ENCODE data around the gene SEMA6B. TPM values are rescaled to one million over a fixed set of nuclear protein-coding genes. Genes with fewer than 3 reads are reported as not detected.

Gene SEMA6B
- polyA plus RNA-seq, 1 donor from 2014 or later, result 21.6 TPM

DNA sequence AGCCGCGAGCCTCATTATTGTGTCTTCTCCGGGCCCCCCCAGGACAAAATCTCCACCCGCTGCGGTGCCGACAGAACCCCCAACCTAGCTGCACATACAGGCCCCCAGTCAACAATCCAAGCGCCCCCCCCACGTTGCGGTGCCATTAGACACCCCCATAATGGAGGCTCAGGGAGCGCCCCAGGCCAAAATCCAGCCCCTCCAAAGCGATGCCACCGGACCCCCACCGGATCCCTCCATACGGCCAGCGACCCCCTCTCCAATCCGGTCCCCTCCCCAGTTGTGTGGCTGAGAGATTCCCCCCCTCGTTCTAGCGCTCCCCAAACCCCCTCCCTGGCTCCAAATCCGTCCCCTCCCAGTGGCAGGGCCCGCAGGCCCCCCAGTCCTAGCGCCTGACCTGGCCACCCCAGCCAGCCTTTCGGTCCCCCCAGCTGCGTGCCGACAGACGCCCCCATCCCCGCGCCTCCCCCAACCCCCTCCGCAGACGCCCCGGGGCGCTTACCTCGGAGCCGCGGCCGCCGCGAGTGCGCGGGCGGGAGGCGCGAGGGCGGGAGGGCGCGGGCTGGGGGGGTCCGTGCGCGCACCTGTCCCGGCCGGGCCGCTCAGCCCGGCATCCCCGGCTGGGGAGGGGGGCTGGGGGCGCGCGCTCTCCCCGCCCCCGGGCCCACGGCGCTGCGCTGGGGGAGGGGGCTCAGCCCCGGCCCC is 21.6 kb upstream of the SEMA6B start:
- Histone ChIP-seq H4K20me1 (ENCODE audit: insufficient read depth) (peaks cover 16% of the 10 kb centered on the region), H3K9me2 (ENCODE audit: insufficient read depth, low read length) (no peaks in the 10 kb centered on the region), H3K27ac (ENCODE audit: low read length) (peak overlapping the region; percentile 55), H3F3A (ENCODE audit: insufficient read depth, low read length, poor library complexity, severe bottlenecking) (no peaks in the 10 kb centered on the region), H3K79me2 (replicated peaks; ENCODE audit: insufficient read depth, low read length) (peaks cover 11% of the 10 kb centered on the region), H3K4me3 (ENCODE audit: low read length) (peak overlapping the region; percentile 92), H3K9me3 (ENCODE audit: low read length) (no peaks in the 10 kb centered on the region), H3K9ac (ENCODE audit: low read length) (peak overlapping the region; percentile 95), H2AFZ (ENCODE audit: low read depth, low read length) (peak overlapping the region; percentile 56), H3K4me2 (ENCODE audit: low read length) (no peak overlapping the region), H3K36me3 (ENCODE audit: insufficient read depth, low read length) (no peaks in the 10 kb centered on the region), H3K27me3 (ENCODE audit: insufficient read depth, low read depth, low read length) (no peaks in the 10 kb centered on the region)
- TF ChIP-seq, protein P1, sequence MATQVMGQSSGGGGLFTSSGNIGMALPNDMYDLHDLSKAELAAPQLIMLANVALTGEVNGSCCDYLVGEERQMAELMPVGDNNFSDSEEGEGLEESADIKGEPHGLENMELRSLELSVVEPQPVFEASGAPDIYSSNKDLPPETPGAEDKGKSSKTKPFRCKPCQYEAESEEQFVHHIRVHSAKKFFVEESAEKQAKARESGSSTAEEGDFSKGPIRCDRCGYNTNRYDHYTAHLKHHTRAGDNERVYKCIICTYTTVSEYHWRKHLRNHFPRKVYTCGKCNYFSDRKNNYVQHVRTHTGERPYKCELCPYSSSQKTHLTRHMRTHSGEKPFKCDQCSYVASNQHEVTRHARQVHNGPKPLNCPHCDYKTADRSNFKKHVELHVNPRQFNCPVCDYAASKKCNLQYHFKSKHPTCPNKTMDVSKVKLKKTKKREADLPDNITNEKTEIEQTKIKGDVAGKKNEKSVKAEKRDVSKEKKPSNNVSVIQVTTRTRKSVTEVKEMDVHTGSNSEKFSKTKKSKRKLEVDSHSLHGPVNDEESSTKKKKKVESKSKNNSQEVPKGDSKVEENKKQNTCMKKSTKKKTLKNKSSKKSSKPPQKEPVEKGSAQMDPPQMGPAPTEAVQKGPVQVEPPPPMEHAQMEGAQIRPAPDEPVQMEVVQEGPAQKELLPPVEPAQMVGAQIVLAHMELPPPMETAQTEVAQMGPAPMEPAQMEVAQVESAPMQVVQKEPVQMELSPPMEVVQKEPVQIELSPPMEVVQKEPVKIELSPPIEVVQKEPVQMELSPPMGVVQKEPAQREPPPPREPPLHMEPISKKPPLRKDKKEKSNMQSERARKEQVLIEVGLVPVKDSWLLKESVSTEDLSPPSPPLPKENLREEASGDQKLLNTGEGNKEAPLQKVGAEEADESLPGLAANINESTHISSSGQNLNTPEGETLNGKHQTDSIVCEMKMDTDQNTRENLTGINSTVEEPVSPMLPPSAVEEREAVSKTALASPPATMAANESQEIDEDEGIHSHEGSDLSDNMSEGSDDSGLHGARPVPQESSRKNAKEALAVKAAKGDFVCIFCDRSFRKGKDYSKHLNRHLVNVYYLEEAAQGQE (IDR thresholded peaks at IDR 0.05; ENCODE audit: borderline replicate concordance), result peak; percentile 13
- no peak for TF ChIP-seq SMC3 (conservative IDR thresholded peaks at IDR 0.05; ENCODE audit: poor library complexity)

DNA sequence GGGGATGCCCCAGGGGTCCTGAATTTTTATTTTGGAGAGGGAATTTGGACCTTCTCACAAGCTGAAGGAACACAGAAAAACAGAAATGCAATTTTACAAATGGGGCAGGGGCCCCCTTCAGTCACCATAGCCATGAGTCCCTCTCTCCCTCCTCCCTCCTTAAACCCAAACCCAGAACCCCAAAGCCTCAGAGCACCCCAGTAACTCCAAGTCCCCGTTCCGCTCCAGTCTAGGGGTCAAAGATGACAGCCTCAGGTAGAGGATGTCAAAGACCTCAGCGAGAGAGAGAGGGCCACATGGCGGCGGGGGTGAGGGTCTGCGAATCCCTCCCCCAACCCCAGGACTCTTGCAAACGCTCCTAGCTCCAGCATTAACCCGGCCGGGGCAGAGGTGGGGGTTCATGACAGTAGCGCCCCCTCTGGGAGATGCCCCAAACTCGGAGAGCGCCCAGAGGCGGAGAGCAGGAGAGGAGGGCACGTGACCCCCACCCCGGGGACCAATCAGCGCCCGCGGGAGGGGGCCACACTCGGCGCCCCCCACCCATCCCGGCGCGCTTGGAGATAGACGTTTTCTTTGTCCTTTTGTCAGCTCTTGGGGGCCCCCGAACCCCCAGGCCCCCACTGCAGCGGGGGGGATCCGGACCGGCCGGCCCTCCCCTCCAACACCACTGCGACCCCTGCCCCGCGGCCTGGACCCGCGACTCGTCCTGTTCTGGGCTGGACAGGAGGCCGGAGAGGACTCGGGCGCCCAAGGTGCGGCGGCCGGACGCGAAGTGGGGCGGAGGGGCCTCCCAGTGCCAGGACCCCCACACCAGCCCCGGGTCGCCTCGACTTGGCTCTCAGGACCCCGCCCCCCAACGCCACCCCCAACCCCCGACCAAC is 20.8 kb upstream of the SEMA6B start:
- TF ChIP-seq EZH2 (IDR thresholded peaks at IDR 0.05; ENCODE audit: borderline replicate concordance, insufficient read depth, low read length, poor library complexity, severe bottlenecking) (no peak), RAD21 (conservative IDR thresholded peaks at IDR 0.05) (peak; percentile 23), SMC3 (conservative IDR thresholded peaks at IDR 0.05; ENCODE audit: poor library complexity) (peak; percentile 25), EP300 (conservative IDR thresholded peaks at IDR 0.05; ENCODE audit: poor library complexity, severe bottlenecking) (peak; percentile 30), POLR2AphosphoS5 (IDR thresholded peaks at IDR 0.05) (peak; percentile 68), TAF1 (IDR thresholded peaks at IDR 0.05; ENCODE audit: low read depth) (peak; percentile 29)
- TF ChIP-seq, protein P1 (IDR thresholded peaks at IDR 0.05; ENCODE audit: borderline replicate concordance), result no peak
- TF ChIP-seq, protein P2, sequence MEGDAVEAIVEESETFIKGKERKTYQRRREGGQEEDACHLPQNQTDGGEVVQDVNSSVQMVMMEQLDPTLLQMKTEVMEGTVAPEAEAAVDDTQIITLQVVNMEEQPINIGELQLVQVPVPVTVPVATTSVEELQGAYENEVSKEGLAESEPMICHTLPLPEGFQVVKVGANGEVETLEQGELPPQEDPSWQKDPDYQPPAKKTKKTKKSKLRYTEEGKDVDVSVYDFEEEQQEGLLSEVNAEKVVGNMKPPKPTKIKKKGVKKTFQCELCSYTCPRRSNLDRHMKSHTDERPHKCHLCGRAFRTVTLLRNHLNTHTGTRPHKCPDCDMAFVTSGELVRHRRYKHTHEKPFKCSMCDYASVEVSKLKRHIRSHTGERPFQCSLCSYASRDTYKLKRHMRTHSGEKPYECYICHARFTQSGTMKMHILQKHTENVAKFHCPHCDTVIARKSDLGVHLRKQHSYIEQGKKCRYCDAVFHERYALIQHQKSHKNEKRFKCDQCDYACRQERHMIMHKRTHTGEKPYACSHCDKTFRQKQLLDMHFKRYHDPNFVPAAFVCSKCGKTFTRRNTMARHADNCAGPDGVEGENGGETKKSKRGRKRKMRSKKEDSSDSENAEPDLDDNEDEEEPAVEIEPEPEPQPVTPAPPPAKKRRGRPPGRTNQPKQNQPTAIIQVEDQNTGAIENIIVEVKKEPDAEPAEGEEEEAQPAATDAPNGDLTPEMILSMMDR (IDR thresholded peaks at IDR 0.05; ENCODE audit: poor library complexity, severe bottlenecking), result peak; percentile 76
- H3K27me3 ChIP-seq (ENCODE audit: insufficient read depth, low read depth, low read length), result no peaks in the 10 kb centered on the region
- peak overlapping the region; percentile 95 for H3K9ac ChIP-seq (ENCODE audit: low read length)
- H3F3A ChIP-seq (ENCODE audit: insufficient read depth, low read length, poor library complexity, severe bottlenecking), result no peaks in the 10 kb centered on the region
- H3K9me3 ChIP-seq (ENCODE audit: low read length), result no peaks in the 10 kb centered on the region
- H3K27ac ChIP-seq (ENCODE audit: low read length), result peak overlapping the region; percentile 28
- H3K9me2 ChIP-seq (ENCODE audit: insufficient read depth, low read length), result no peaks in the 10 kb centered on the region
- H3K36me3 ChIP-seq (ENCODE audit: insufficient read depth, low read length), result no peaks in the 10 kb centered on the region
- peaks cover 11% of the 10 kb centered on the region for H3K79me2 ChIP-seq (replicated peaks; ENCODE audit: insufficient read depth, low read length)
- peak overlapping the region; percentile 40 for H3K4me2 ChIP-seq (ENCODE audit: low read length)
- peaks cover 17% of the 10 kb centered on the region for H4K20me1 ChIP-seq (ENCODE audit: insufficient read depth)
- H2AFZ ChIP-seq (ENCODE audit: low read depth, low read length), result no peak overlapping the region
- H3K4me3 ChIP-seq (ENCODE audit: low read length), result peak overlapping the region; percentile 92

All from neural cell (in vitro differentiated cells).